IMR-90 (cell line): Measurements from ENCODE around the gene RDH13. TPM values are rescaled to one million over a fixed set of nuclear protein-coding genes. Genes with fewer than 3 reads are reported as not detected.

Experiments
- ATAC-seq: fragments of 200-7000 bp; cut with Tn5 transposase; 2 replicates; pipeline ENCODE4 v1.9.1; 2020; ENCODE audit warnings: low read depth, mild to moderate bottlenecking, moderate library complexity
- BruUV-seq: library from RNA; stranded (reverse); fragments of 400-500 nt; replicated peaks from 2 replicates; lab custom pipeline; 2021; lab: Mats Ljungman, UMichigan
- CTCF ChIA-PET: fragments of 300-600 bp; formaldehyde crosslinking; extraction: SDS; loops from one replicate; lab custom pipeline; 2021; ENCODE audit warnings: antibody characterized with exemption; lab: Yijun Ruan, JAX
- POLR2A ChIA-PET: fragments of 300-600 bp; sonication (Branson Sonifier 250); formaldehyde crosslinking; loops from one replicate; lab custom pipeline; 2022; ENCODE audit warnings: antibody characterized with exemption; ENCODE audit not compliant: unreplicated experiment; lab: Charles Lee
- DNase-seq: peaks from one replicate; pipeline ENCODE4 v3.0.0; 2013
- H2AFZ ChIP-seq: replicated peaks from 2 replicates; pipeline ENCODE3; 2013; ENCODE audit warnings: low read length, mild to moderate bottlenecking; ENCODE audit not compliant: poor library complexity
- H2AK5ac ChIP-seq: 2 replicates; pipeline ENCODE4 v1.6.1; 2013; ENCODE audit warnings: low read depth, low read length, inconsistent platforms
- H2AK9ac ChIP-seq: replicated peaks from 2 replicates; pipeline ENCODE3; 2013; ENCODE audit warnings: mild to moderate bottlenecking, low read depth, low read length, moderate library complexity; ENCODE audit not compliant: poor library complexity
- H2BK120ac ChIP-seq: 2 replicates; pipeline ENCODE4 v1.6.1; 2013; ENCODE audit warnings: low read depth, low read length, inconsistent platforms
- H2BK15ac ChIP-seq: 3 replicates; pipeline ENCODE4 v1.6.1; 2013; ENCODE audit warnings: low read depth, low read length, inconsistent platforms
- H2BK20ac ChIP-seq: 2 replicates; pipeline ENCODE4 v1.6.1; 2013; ENCODE audit warnings: low read depth, mild to moderate bottlenecking, inconsistent platforms, low read length, moderate library complexity
- H2BK5ac ChIP-seq: 2 replicates; pipeline ENCODE4 v1.6.1; 2013; ENCODE audit warnings: mild to moderate bottlenecking, low read depth, low read length, inconsistent platforms; ENCODE audit not compliant: poor library complexity, severe bottlenecking
- H3K14ac ChIP-seq: replicated peaks from 2 replicates; pipeline ENCODE4 v1.6.1; 2013; ENCODE audit warnings: low read depth, low read length, inconsistent platforms
- H3K18ac ChIP-seq: 2 replicates; pipeline ENCODE4 v1.6.1; 2013; ENCODE audit warnings: low read depth, low read length, control low read depth
- H3K23ac ChIP-seq: 2 replicates; pipeline ENCODE4 v1.6.1; 2013; ENCODE audit warnings: low read depth, low read length, inconsistent platforms
- H3K27ac ChIP-seq: 2 replicates; pipeline ENCODE4 v1.5.1; 2013; ENCODE audit warnings: mild to moderate bottlenecking, control low read depth, low read length; ENCODE audit not compliant: insufficient read depth
- H3K27me3 ChIP-seq: 2 replicates; pipeline ENCODE4 v1.6.1; 2013; ENCODE audit warnings: low read length; ENCODE audit not compliant: control insufficient read depth, insufficient read depth
- H3K36me3 ChIP-seq: 2 replicates; pipeline ENCODE4 v1.6.1; 2013; ENCODE audit warnings: low read length, mixed read lengths; ENCODE audit not compliant: control insufficient read depth, insufficient read depth
- H3K4ac ChIP-seq: 2 replicates; pipeline ENCODE4 v1.6.1; 2013; ENCODE audit warnings: low read depth, low read length, inconsistent platforms
- H3K4me1 ChIP-seq: 2 replicates; pipeline ENCODE4 v1.6.1; 2013; ENCODE audit warnings: low read length, mixed read lengths; ENCODE audit not compliant: control insufficient read depth, insufficient read depth
- H3K4me2 ChIP-seq: 2 replicates; pipeline ENCODE4 v1.6.1; 2013; ENCODE audit warnings: low read depth, mild to moderate bottlenecking, control low read depth, low read length, moderate library complexity
- H3K4me3 ChIP-seq: 2 replicates; pipeline ENCODE4 v1.5.1; 2013; ENCODE audit warnings: low read depth, mild to moderate bottlenecking, control low read depth, low read length, moderate library complexity; ENCODE audit not compliant: insufficient read depth
- H3K56ac ChIP-seq: 2 replicates; pipeline ENCODE4 v1.6.1; 2013; ENCODE audit warnings: low read length, inconsistent platforms; ENCODE audit not compliant: insufficient read depth; ENCODE audit errors: extremely low read depth
- H3K79me1 ChIP-seq, 2 experiments: 2 replicates each; pipeline ENCODE4 v1.6.1; 2013; ENCODE audit warnings: low read length in 2 of 2, inconsistent platforms in 1 of 2, low read depth in 1 of 2
- H3K9ac ChIP-seq: 2 replicates; pipeline ENCODE4 v1.6.1; 2013; ENCODE audit warnings: low read depth, low read length, control low read depth
- H3K9me1 ChIP-seq: 2 replicates; pipeline ENCODE4 v1.6.1; 2013; ENCODE audit warnings: low read length, inconsistent platforms; ENCODE audit not compliant: insufficient read depth
- H3K9me3 ChIP-seq: 2 replicates; pipeline ENCODE4 v1.6.1; 2013; ENCODE audit warnings: low read length; ENCODE audit not compliant: control insufficient read depth, insufficient read depth
- H4K20me1 ChIP-seq: 2 replicates; pipeline ENCODE4 v1.6.1; 2013; ENCODE audit warnings: low read length, inconsistent platforms; ENCODE audit not compliant: insufficient read depth
- H4K5ac ChIP-seq: 2 replicates; pipeline ENCODE4 v1.6.1; 2013; ENCODE audit warnings: mild to moderate bottlenecking, low read depth, low read length, control low read depth
- H4K8ac ChIP-seq, 2 experiments: 2 replicates each; pipeline ENCODE4 v1.6.1; 2013; ENCODE audit warnings: low read depth in 2 of 2, low read length in 2 of 2, control low read depth in 1 of 2, inconsistent platforms in 1 of 2
- H4K91ac ChIP-seq: 2 replicates; pipeline ENCODE4 v1.6.1; 2013; ENCODE audit warnings: low read depth, low read length, inconsistent platforms; ENCODE audit not compliant: insufficient read depth
- BHLHE40 ChIP-seq: fragments of 150-350 bp; IDR thresholded peaks from 2 replicates; pipeline ENCODE4 v1.6.1; 2016; ENCODE audit warnings: mild to moderate bottlenecking, low read depth, low read length
- CEBPB ChIP-seq: IDR thresholded peaks from 2 replicates; pipeline ENCODE4 v1.6.1; 2012; ENCODE audit warnings: low read depth, low read length, improper control_type of control experiment
- FOS ChIP-seq: fragments of 150-350 bp; IDR thresholded peaks from 2 replicates; pipeline ENCODE4 v1.6.1; 2016; ENCODE audit warnings: low read depth, low read length
- MAZ ChIP-seq: IDR thresholded peaks from 2 replicates; pipeline ENCODE4 v1.6.1; 2012; ENCODE audit warnings: low read depth, mild to moderate bottlenecking, low read length, improper control_type of control experiment, moderate library complexity, borderline replicate concordance
- MXI1 ChIP-seq: IDR thresholded peaks from 2 replicates; pipeline ENCODE4 v1.6.1; 2012; ENCODE audit warnings: low read depth, mild to moderate bottlenecking, low read length, moderate library complexity, borderline replicate concordance
- NFE2L2 ChIP-seq: fragments of 150-350 bp; IDR thresholded peaks from 2 replicates; pipeline ENCODE4 v1.6.1; 2016; ENCODE audit warnings: low read depth, mild to moderate bottlenecking, low read length
- POLR2A ChIP-seq: IDR thresholded peaks from 2 replicates; pipeline ENCODE4 v1.6.1; 2012; ENCODE audit warnings: mild to moderate bottlenecking, low read depth, low read length
- RAD21 ChIP-seq: IDR thresholded peaks from 2 replicates; pipeline ENCODE4 v1.6.1; 2012; ENCODE audit warnings: low read length, improper control_type of control experiment
- RCOR1 ChIP-seq: IDR thresholded peaks from 2 replicates; pipeline ENCODE4 v1.6.1; 2012; ENCODE audit warnings: mild to moderate bottlenecking, low read length, improper control_type of control experiment; ENCODE audit not compliant: insufficient replicate concordance
- RFX5 ChIP-seq: IDR thresholded peaks from 2 replicates; pipeline ENCODE4 v1.8.0; 2012; ENCODE audit warnings: low read depth, mild to moderate bottlenecking, low read length, moderate library complexity
- SMC3 ChIP-seq: fragments of 150-350 bp; IDR thresholded peaks from 2 replicates; pipeline ENCODE4 v1.6.1; 2016; ENCODE audit warnings: low read depth, mild to moderate bottlenecking, antibody characterized with exemption, low read length, moderate library complexity
- USF2 ChIP-seq: fragments of 150-350 bp; IDR thresholded peaks from 2 replicates; pipeline ENCODE4 v1.6.1; 2017; ENCODE audit warnings: mild to moderate bottlenecking, antibody characterized with exemption, low read length, low read depth
- WGBS, 2 experiments: methylation state at CpG; one replicate each; pipeline versions ENCODE4 v1.1.5 to v1.1.7; 2013; ENCODE audit warnings: missing lambda C conversion rate in 2 of 2; ENCODE audit not compliant: insufficient read length in 1 of 2; ENCODE audit errors: extremely low coverage in 2 of 2; 5-methylcytosine and 5-hydroxymethylcytosine counted together
- dilution Hi-C: fragments of 300-500 bp; cut with HindIII; formaldehyde crosslinking; loops from one replicate; pipeline ENCODE4 v1.14.3; 2018; ENCODE audit warnings: low sequenced_read_pairs; ENCODE audit not compliant: unreplicated experiment
- in situ Hi-C: fragments of 300-500 bp; cut with MboI; formaldehyde crosslinking; loops from 3 replicates; pipeline ENCODE4 v1.14.3; 2019; ENCODE audit warnings: low sequenced_read_pairs, inconsistent platforms, mixed read lengths
- intact Hi-C: fragments of 100-400 bp; cut with micrococcal nuclease; formaldehyde crosslinking; loops from 2 replicates; pipeline ENCODE4 v1.10.0; 2022
- polyA plus RNA-seq, 3 experiments: library from polyadenylated mRNA; depleted of rRNA; stranded (reverse); fragments of >200 nt; gene quantifications; 2 replicates each; pipeline ENCODE4 v1.2.3, GENCODE V29; 2012; ENCODE audit warnings: low replicate concordance in 1 of 3
- total RNA-seq: library from RNA; depleted of rRNA; stranded (reverse); fragments of >200 nt; gene quantifications from 2 replicates; pipeline ENCODE4 v1.2.3, GENCODE V29; 2012
- TF ChIP-seq, protein P1 (sequence below): fragments of 150-350 bp; IDR thresholded peaks from 2 replicates; pipeline ENCODE4 v1.6.1; 2016; ENCODE audit warnings: low read depth, mild to moderate bottlenecking, low read length, moderate library complexity, borderline replicate concordance
- TF ChIP-seq, protein P2 (sequence below): conservative IDR thresholded peaks from 2 replicates; pipeline ENCODE4 v1.5.1; 2012; ENCODE audit warnings: mild to moderate bottlenecking, low read depth, low read length, improper control_type of control experiment

The RDH13 gene
- total and polyA plus RNA-seq, 2 of the 4 experiments (the other 2 are of a cell fraction): 7.5 to 7.8 TPM

DNA sequence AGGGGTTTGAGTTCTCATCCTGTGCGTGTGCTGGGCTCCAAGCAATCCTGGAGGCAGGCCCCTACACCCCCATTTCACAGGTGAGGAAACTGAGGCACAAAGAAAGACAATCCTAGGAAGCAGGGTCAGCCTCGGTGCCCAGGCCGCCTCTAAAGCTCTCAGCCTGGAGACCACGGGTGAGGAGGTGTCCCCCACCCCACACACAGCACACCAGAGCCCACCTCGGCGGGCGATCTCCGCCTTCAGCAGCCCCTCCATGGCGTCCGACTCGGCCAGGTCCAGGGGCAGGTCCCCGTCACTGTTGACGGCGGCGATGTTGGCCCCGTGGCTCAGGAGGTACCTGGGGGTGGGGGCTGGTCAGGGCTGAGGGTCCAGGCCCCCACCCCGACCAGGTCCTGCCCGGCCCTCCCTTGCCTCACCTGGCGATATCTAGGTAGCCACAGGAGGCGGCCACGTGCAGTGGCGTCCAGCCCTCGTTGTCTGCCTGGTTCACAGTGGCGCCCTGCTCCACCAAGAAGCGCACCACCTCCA is 49.4 kb upstream of the RDH13 start:
- Histone ChIP-seq H3K36me3 (peaks cover 22% of the 10 kb centered on the region), H2AK5ac (no peak overlapping the region), H3K9me1 (peaks cover 3% of the 10 kb centered on the region), H2AFZ (no peak overlapping the region), H2BK120ac (no peak overlapping the region), H3K56ac (no peak overlapping the region), H4K20me1 (peaks cover 73% of the 10 kb centered on the region), H3K4me2 (no peak overlapping the region), H3K27me3 (no peaks in the 10 kb centered on the region), H3K4me1 (peaks cover 13% of the 10 kb centered on the region), H4K8ac (no peak overlapping the region), H3K9me3 (no peaks in the 10 kb centered on the region), H4K91ac (no peak overlapping the region), H3K4ac (no peak overlapping the region), H3K79me1 (peaks cover 19 to 71% of the 10 kb centered on the region in 2 experiments), H4K5ac (no peak overlapping the region), H3K9ac (no peak overlapping the region), H3K23ac (no peak overlapping the region), H2AK9ac (no peak overlapping the region), H2BK20ac (no peak overlapping the region), H2BK5ac (no peak overlapping the region), H3K27ac (no peak overlapping the region), H2BK15ac (no peak overlapping the region), H3K14ac (no peak overlapping the region), H3K4me3 (no peak overlapping the region), H3K18ac (no peak overlapping the region)
- ChIA-PET CTCF (no interaction called here), POLR2A (no interaction called here)
- dilution Hi-C loops (no loop called here), in situ Hi-C loops (loop anchor here (25.0 kb wide), 1 partner anchor 525 kb away; the partner anchor contains the start of genes CCDC106, ZNF580 and ZNF581), intact Hi-C loops (no loop called here)
- TF ChIP-seq NFE2L2 (no peak), MXI1 (no peak), RCOR1 (no peak), RFX5 (no peak), POLR2A (no peak), FOS (no peak), MAZ (no peak), RAD21 (no peak), CEBPB (no peak), SMC3 (no peak), BHLHE40 (no peak), USF2 (no peak)
- TF ChIP-seq, protein P1, sequence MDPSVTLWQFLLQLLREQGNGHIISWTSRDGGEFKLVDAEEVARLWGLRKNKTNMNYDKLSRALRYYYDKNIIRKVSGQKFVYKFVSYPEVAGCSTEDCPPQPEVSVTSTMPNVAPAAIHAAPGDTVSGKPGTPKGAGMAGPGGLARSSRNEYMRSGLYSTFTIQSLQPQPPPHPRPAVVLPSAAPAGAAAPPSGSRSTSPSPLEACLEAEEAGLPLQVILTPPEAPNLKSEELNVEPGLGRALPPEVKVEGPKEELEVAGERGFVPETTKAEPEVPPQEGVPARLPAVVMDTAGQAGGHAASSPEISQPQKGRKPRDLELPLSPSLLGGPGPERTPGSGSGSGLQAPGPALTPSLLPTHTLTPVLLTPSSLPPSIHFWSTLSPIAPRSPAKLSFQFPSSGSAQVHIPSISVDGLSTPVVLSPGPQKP: no peak
- TF ChIP-seq, protein P2, sequence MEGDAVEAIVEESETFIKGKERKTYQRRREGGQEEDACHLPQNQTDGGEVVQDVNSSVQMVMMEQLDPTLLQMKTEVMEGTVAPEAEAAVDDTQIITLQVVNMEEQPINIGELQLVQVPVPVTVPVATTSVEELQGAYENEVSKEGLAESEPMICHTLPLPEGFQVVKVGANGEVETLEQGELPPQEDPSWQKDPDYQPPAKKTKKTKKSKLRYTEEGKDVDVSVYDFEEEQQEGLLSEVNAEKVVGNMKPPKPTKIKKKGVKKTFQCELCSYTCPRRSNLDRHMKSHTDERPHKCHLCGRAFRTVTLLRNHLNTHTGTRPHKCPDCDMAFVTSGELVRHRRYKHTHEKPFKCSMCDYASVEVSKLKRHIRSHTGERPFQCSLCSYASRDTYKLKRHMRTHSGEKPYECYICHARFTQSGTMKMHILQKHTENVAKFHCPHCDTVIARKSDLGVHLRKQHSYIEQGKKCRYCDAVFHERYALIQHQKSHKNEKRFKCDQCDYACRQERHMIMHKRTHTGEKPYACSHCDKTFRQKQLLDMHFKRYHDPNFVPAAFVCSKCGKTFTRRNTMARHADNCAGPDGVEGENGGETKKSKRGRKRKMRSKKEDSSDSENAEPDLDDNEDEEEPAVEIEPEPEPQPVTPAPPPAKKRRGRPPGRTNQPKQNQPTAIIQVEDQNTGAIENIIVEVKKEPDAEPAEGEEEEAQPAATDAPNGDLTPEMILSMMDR: no peak
- no peak for DNase-seq
- no TSS peak for BruUV-seq
- ATAC-seq: no peak
- WGBS, 2 experiments: 80% methylated on average over 1 of the region's 25 CpGs; no CpG with 5 or more reads in 1 of the 2 experiments
